GM18526 (cell line): ENCODE measurements around the gene FZD1.

ENCODE experiments used
- POLR2A ChIP-seq: IDR thresholded peaks from 3 replicates; pipeline ENCODE4 v1.6.1; 2011; ENCODE audit not compliant: insufficient read length; ENCODE audit errors: extremely low read depth

The FZD1 gene

GRCh38 chr7:91264046-91264923 is at the start of gene FZD1:
FZD1 (plus strand) TSS chr7:91264433; CDS start chr7:91264881, 448 bp downstream.
- peak; percentile 35 for TF ChIP-seq POLR2A

GRCh38 chr7:91226411-91226810 is 37.8 kb upstream of the FZD1 start:
- no peak for TF ChIP-seq POLR2A

- no peak for TF ChIP-seq POLR2A
Observed at GRCh38 chr7:91228327-91228726, 35.9 kb upstream of the FZD1 start.

GRCh38 chr7:91228927-91229558 is 35.2 kb upstream of the FZD1 start:
- no peak for TF ChIP-seq POLR2A

GRCh38 chr7:91230100-91230499 is 34.1 kb upstream of the FZD1 start:
- TF ChIP-seq POLR2A: no peak

- TF ChIP-seq POLR2A: no peak
Observed at GRCh38 chr7:91230503-91230902, 33.7 kb upstream of the FZD1 start.

- TF ChIP-seq POLR2A: no peak
Observed at GRCh38 chr7:91233212-91233611, 31.0 kb upstream of the FZD1 start.

- TF ChIP-seq POLR2A: no peak
Observed at GRCh38 chr7:91235211-91235832, 28.9 kb upstream of the FZD1 start.

GRCh38 chr7:91239171-91239604 is 25.0 kb upstream of the FZD1 start:
- no peak for TF ChIP-seq POLR2A

- TF ChIP-seq POLR2A: no peak
Observed at GRCh38 chr7:91239772-91240171, 24.5 kb upstream of the FZD1 start.

GRCh38 chr7:91240376-91240941 is 23.8 kb upstream of the FZD1 start:
- TF ChIP-seq POLR2A: no peak

GRCh38 chr7:91242097-91242844 is 22.0 kb upstream of the FZD1 start:
- no peak for TF ChIP-seq POLR2A

- no peak for TF ChIP-seq POLR2A
Observed at GRCh38 chr7:91243591-91244301, 20.5 kb upstream of the FZD1 start.

- TF ChIP-seq POLR2A: no peak
Observed at GRCh38 chr7:91247500-91247899, 16.7 kb upstream of the FZD1 start.
